Measurements from ENCODE around the gene BCL2L1.

GRCh38 chr20:31738729-31739549 lies 16.3 kb upstream of the BCL2L1 start, which contains the start of gene TPX2:
- TF ChIP-seq ZFP30 (CRISPR knock-in tag; IDR thresholded peaks at IDR 0.05) (no peak), ARNTL (CRISPR knock-in tag; IDR thresholded peaks at IDR 0.05; ENCODE audit: borderline replicate concordance, low read depth) (no peak), ZC3H10 (CRISPR knock-in tag; IDR thresholded peaks at IDR 0.05) (no peak), RARB (CRISPR knock-in tag; IDR thresholded peaks at IDR 0.05) (no peak), OSR1 (CRISPR knock-in tag; IDR thresholded peaks at IDR 0.05) (no peak), ZNF565 (CRISPR knock-in tag; conservative IDR thresholded peaks at IDR 0.05; ENCODE audit: low read depth) (no peak), POU6F1 (CRISPR knock-in tag; IDR thresholded peaks at IDR 0.05; ENCODE audit: borderline replicate concordance, low read depth) (no peak), CREB5 (CRISPR knock-in tag; IDR thresholded peaks at IDR 0.05; ENCODE audit: low read depth) (no peak), CSDC2 (CRISPR knock-in tag; IDR thresholded peaks at IDR 0.05) (no peak), PATZ1 (CRISPR knock-in tag; IDR thresholded peaks at IDR 0.05; ENCODE audit: borderline replicate concordance) (no peak), SNAI2 (CRISPR knock-in tag; IDR thresholded peaks at IDR 0.05) (no peak)

Measured in SK-N-SH treated with all-trans-retinoic acid at 6 μM for 48 hours (cell line).